GM06990 (cell line): Measurements from ENCODE around the gene TEX28.
"Not testable (repeated sequence)": the region's sequence is repeated elsewhere in the genome, so short reads cannot be mapped to it uniquely, and the experiment has no call there.

Experiments used
- DNase-seq: peaks from one replicate; pipeline ENCODE4 v3.0.0-alpha.2; 2011; ENCODE audit not compliant: insufficient read length; ENCODE audit errors: extremely low read depth
- H3K27me3 ChIP-seq: replicated peaks from 2 replicates; pipeline ENCODE4 v1.6.0; 2011; ENCODE audit warnings: low read length; ENCODE audit not compliant: control insufficient read depth, insufficient read depth
- H3K36me3 ChIP-seq: 2 replicates; pipeline ENCODE4 v1.5.1; 2011; ENCODE audit warnings: low read length; ENCODE audit not compliant: control insufficient read depth, insufficient read depth
- H3K4me3 ChIP-seq: replicated peaks from 2 replicates; pipeline ENCODE4 v1.5.1; 2011; ENCODE audit warnings: low read depth, mild to moderate bottlenecking, control low read depth, low read length
- CTCF ChIP-seq: IDR thresholded peaks from 2 replicates; pipeline ENCODE4 v1.5.1; 2011; ENCODE audit warnings: low read length, control low read depth, mild to moderate bottlenecking, inconsistent platforms; ENCODE audit not compliant: insufficient read depth, poor library complexity, severe bottlenecking

Gene TEX28

GRCh38 chrX:154294791-154295574, at the start of gene TEX28:
Gene TEX28, minus strand, starts transcription at chrX:154295124. Its CDS starts 3,007 bp downstream, at chrX:154292117.
- DNase-seq = no peak
- no peak for TF ChIP-seq CTCF
- Histone ChIP-seq H3K36me3 (no peaks in the 10 kb centered on the region), H3K27me3 (no peaks in the 10 kb centered on the region), H3K4me3 (no peak within 1 kb of the TSS)

DNA sequence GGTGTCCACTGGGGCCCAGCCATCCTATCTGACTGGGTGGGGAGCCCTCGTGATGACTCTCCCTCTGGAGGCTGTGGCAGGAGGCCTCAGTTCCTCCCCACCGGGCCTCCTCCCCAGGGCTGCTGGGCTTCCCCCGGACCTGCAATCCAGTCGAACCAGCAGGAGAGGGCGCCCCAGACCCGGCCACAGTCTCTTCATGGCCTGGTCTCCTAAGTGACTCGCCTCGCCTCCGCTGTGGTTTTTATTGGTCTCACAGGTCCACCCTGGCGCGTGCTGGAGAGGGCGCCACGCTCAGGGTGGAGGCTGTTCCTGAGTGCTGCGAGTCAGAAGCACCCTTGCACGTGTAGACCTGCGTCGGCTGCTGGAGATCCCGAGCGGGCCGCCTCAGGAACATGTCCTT, 48.7 kb upstream of the TEX28 start:
- H3K36me3 ChIP-seq, DNase-seq, H3K27me3 ChIP-seq, H3K4me3 ChIP-seq: not testable (repeated sequence)

DNA sequence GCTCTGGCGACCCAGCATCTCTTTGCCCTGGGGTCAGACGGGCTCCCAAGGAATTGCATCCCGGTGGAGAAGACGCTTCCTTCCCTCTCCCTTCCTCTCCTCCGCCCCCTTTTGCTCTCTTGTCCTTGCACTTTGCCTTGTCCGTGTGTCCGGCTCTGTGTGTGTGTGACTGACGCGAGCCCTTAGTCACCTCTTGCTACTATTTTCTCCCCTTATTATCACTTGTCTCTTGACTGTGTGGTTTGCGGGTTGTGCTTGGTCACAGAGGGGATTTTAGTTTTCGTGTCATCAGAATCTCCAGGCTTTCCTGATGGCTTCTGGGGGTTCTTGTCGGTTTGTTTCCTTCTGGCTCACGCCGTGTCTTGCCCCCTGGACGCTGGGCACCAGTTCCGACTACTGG, 48.1 kb upstream of the TEX28 start:
- H3K27me3 ChIP-seq, H3K36me3 ChIP-seq, H3K4me3 ChIP-seq, DNase-seq: not testable (repeated sequence)

DNA sequence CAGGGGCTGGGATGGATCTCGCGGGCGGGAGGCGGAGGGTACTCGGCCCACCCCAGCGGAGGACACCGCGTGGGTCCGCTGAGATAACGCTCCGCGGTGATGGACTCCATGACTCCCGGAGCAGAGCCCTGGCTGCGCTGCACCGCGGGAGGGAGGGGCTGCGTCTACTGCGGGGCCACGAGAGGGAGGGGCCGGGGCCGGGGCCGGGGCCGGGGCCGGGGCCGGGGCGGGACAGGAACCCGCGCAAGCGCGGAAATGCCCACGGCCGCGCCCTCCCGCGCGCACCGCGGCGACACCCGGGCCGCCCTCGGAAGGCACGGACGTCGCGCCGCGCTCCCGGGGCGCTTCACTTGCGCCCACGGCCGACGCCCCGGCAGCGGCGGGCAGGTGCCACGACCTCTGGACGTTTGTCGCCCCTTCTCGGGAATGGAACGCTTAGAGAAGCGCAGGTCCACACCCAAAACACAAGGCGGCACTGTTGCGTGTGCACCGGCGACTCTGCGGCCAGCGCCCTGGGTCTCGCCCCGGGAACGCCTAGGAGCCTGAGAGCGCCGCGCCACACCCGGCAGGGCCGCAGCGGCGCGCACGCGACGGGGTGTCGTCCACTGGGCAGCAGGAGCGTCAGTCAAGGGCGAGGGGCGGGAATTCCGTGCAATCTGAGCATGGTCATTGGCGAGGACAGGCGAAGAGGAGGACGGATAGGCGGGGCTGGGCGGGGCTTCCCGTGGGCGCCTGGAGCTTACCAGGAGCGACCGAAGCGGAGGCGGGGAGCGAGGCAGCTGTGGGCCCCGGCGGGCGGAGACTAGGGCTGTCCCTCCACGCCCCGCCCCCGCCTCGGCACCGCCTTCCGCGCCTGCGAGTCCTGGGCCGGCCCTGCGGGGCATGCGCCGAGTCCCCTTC, 46.7 kb upstream of the TEX28 start:
- DNase-seq = not testable (repeated sequence)

GRCh38 chrX:154334496-154334895, 39.6 kb upstream of the TEX28 start:
- Histone ChIP-seq H3K27me3 (no peaks in the 10 kb centered on the region), H3K36me3 (no peaks in the 10 kb centered on the region), H3K4me3 (no peak overlapping the region)
- no peak for DNase-seq
- TF ChIP-seq CTCF = no peak

More for the DNA sequence above, 46.7 kb upstream of the TEX28 start:
- H3K4me3 ChIP-seq, H3K36me3 ChIP-seq, H3K27me3 ChIP-seq: not testable (repeated sequence)

DNA sequence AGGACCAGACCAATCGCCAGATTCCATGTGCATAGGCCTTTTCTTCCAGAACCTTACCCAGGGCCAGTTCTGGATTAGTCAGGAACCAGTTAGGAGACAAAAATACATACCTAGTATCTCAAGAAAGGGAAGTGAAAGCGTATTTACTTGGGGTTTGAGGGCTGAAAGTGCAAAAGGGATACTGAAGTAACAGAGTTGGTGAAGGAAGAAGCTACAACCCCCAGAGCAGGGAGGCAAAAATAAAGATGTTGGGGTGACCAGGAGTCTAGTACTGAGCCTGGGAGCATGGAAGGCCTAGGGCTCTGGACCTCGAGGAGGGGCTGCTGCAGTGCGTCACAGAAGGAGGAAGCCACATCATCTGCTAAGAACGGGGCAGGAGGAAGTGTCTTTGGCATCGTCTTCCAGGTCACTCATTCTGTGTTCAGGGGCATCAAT, 38.9 kb upstream of the TEX28 start:
- H3K4me3 ChIP-seq = no peak overlapping the region
- H3K36me3 ChIP-seq = no peaks in the 10 kb centered on the region
- peak; percentile 61 for DNase-seq
- no peaks in the 10 kb centered on the region for H3K27me3 ChIP-seq
- no peak for TF ChIP-seq CTCF

GRCh38 chrX:154333116-154333515, 38.2 kb upstream of the TEX28 start:
- TF ChIP-seq CTCF = no peak
- H3K4me3 ChIP-seq = no peak overlapping the region
- no peaks in the 10 kb centered on the region for H3K27me3 ChIP-seq
- DNase-seq = no peak
- H3K36me3 ChIP-seq = no peaks in the 10 kb centered on the region
